ACC112 (cell line): ENCODE measurements around the gene MECR.
A peak's percentile ranks its signal among the peaks of the same experiment; 100 is the strongest.

Experiments used
- H2AFZ ChIP-seq: fragments of 200-600 bp; sonication (generic); one replicate; pipeline ENCODE4 v1.6.0; 2017; ENCODE audit warnings: antibody characterized with exemption, low read length; ENCODE audit not compliant: unreplicated experiment
- H3K27ac ChIP-seq: fragments of 200-600 bp; sonication (generic); 2 replicates; pipeline ENCODE4 v1.5.1; 2014; ENCODE audit warnings: low read depth, mild to moderate bottlenecking, antibody characterized with exemption, low read length, moderate library complexity
- H3K27me3 ChIP-seq: fragments of 200-600 bp; sonication (generic); 2 replicates; pipeline ENCODE4 v1.6.1; 2014; ENCODE audit warnings: mild to moderate bottlenecking, antibody characterized with exemption, low read length, moderate library complexity, mixed read lengths; ENCODE audit not compliant: insufficient read depth
- H3K36me3 ChIP-seq: fragments of 200-600 bp; sonication (generic); 2 replicates; pipeline ENCODE4 v1.6.1; 2016; ENCODE audit warnings: mild to moderate bottlenecking, antibody characterized with exemption, low read length, moderate library complexity, mixed read lengths; ENCODE audit not compliant: insufficient read depth
- H3K4me1 ChIP-seq: fragments of 200-600 bp; sonication (generic); one replicate; pipeline ENCODE4 v1.6.1; 2016; ENCODE audit warnings: low read length, mixed read lengths; ENCODE audit not compliant: insufficient read depth, unreplicated experiment, control insufficient read depth
- H3K4me3 ChIP-seq: fragments of 200-600 bp; sonication (generic); 2 replicates; pipeline ENCODE4 v1.5.1; 2014; ENCODE audit warnings: mild to moderate bottlenecking, low read depth, low read length
- H3K79me2 ChIP-seq: fragments of 200-600 bp; sonication (generic); one replicate; pipeline ENCODE4 v1.6.0; 2016; ENCODE audit warnings: low read length; ENCODE audit not compliant: control insufficient read depth, unreplicated experiment, insufficient read depth

MECR gene

DNA sequence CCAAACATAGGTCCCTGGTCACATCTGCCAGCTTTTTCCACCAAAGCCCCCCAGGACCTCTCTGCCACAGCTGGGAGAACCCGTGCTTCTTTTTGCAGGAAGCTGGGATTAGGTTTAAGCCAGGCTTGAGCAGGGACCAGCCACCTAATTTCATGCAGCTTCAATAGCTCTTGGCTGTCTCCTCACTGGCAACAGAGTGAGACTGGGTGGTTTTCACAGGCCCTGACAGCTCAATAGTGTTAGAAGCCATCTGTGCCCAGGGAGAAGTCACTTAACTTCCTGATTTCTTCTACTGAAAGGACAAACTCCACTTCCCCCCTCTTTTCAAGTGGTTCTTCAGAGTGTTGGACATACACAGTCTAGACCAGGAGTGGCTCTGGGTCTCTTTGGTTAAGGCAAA lies 28.7 kb downstream of the MECR start:
- Histone ChIP-seq H3K27ac (peak overlapping the region; percentile 46), H3K27me3 (no peaks in the 10 kb centered on the region), H3K4me1 (peaks cover 12% of the 10 kb centered on the region), H3K36me3 (0 out of 2 replicates have a peak, but pooled peaks cover 6% of the 10 kb centered on the region), H3K4me3 (no peak overlapping the region), H3K79me2 (no peaks in the 10 kb centered on the region), H2AFZ (no peak overlapping the region)

- H3K36me3 ChIP-seq: 0 out of 2 replicates have a peak, but pooled peaks cover 6% of the 10 kb centered on the region
- H3K4me3 ChIP-seq: no peak overlapping the region
- no peak overlapping the region for H3K27ac ChIP-seq
- H2AFZ ChIP-seq: no peak overlapping the region
- H3K27me3 ChIP-seq: no peaks in the 10 kb centered on the region
- H3K4me1 ChIP-seq: peaks cover 15% of the 10 kb centered on the region
- no peaks in the 10 kb centered on the region for H3K79me2 ChIP-seq
These were observed 29.1 kb downstream of the MECR start for GRCh38 chr1:29201595-29202051.

- Histone ChIP-seq H3K79me2 (no peaks in the 10 kb centered on the region), H3K36me3 (0 out of 2 replicates have a peak, but pooled peaks cover 6% of the 10 kb centered on the region), H3K4me1 (peaks cover 15% of the 10 kb centered on the region), H3K4me3 (no peak overlapping the region), H3K27ac (no peak overlapping the region), H2AFZ (no peak overlapping the region), H3K27me3 (no peaks in the 10 kb centered on the region)
These were observed 29.7 kb downstream of the MECR start for GRCh38 chr1:29200906-29201594.

- Histone ChIP-seq H2AFZ (no peak overlapping the region), H3K4me3 (no peak overlapping the region), H3K4me1 (peaks cover 15% of the 10 kb centered on the region), H3K27me3 (no peaks in the 10 kb centered on the region), H3K27ac (no peak overlapping the region), H3K36me3 (0 out of 2 replicates have a peak, but pooled peaks cover 6% of the 10 kb centered on the region), H3K79me2 (no peaks in the 10 kb centered on the region)
These were observed 32.7 kb downstream of the MECR start for GRCh38 chr1:29197993-29198392.

DNA sequence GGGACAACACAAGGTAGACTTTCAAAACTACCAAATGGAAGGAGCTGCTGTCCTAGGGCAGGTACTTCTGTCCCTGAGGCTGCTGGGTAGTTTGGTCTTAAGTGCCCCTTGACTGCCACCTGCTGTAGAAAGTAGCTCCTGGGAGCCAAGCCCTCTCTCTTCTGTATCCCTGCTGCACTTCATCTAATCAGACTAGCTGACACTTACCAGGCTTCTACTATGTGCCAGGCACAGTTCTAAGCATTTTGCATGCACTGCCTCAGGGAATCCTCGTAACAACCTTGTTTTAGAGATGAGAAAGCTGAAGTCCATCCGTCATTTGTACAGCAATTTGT lies 33.2 kb downstream of the MECR start:
- no peak overlapping the region for H3K4me3 ChIP-seq
- no peaks in the 10 kb centered on the region for H3K27me3 ChIP-seq
- H3K79me2 ChIP-seq: no peaks in the 10 kb centered on the region
- no peak overlapping the region for H2AFZ ChIP-seq
- 0 out of 2 replicates have a peak, but pooled peaks cover 6% of the 10 kb centered on the region for H3K36me3 ChIP-seq
- peaks cover 13% of the 10 kb centered on the region for H3K4me1 ChIP-seq
- H3K27ac ChIP-seq: peak overlapping the region; percentile 26; the same call in 1 of the 2 replicates

- H3K4me1 ChIP-seq: peaks cover 8% of the 10 kb centered on the region
- H3K4me3 ChIP-seq: no peak overlapping the region
- no peak overlapping the region for H2AFZ ChIP-seq
- no peaks in the 10 kb centered on the region for H3K27me3 ChIP-seq
- H3K36me3 ChIP-seq: 0 out of 2 replicates have a peak, but pooled peaks cover 6% of the 10 kb centered on the region
- no peaks in the 10 kb centered on the region for H3K79me2 ChIP-seq
- H3K27ac ChIP-seq: peak overlapping the region; percentile 26
These were observed 33.7 kb downstream of the MECR start for GRCh38 chr1:29196863-29197589.

DNA sequence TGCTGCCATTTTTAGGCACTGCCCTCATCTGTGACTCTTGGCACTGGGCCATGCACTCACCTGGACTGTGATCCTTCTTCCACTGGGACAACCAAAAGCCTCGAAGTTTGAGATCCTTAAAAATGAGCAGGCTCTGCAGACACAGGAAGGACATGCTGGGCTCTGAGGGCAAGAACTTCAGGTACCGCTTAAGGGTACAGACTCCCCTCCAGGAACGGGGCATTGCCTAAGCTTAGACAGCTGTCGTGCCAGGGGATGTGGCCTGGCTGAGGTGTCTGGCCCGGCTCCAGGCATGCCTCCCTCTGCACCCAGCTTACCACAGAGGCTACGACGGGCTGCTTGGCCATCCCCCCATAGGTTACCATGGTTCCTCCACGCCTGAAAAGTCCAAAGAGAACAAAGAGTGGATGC lies 34.8 kb downstream of the MECR start:
- Histone ChIP-seq H3K27ac (no peak overlapping the region), H3K36me3 (0 out of 2 replicates have a peak, but pooled peaks cover 6% of the 10 kb centered on the region), H3K4me3 (no peak overlapping the region), H3K79me2 (no peaks in the 10 kb centered on the region), H3K27me3 (no peaks in the 10 kb centered on the region), H2AFZ (no peak overlapping the region), H3K4me1 (peaks cover 6% of the 10 kb centered on the region)

- H3K27ac ChIP-seq: no peak overlapping the region
- H3K4me1 ChIP-seq: peaks cover 6% of the 10 kb centered on the region
- H3K79me2 ChIP-seq: no peaks in the 10 kb centered on the region
- H2AFZ ChIP-seq: no peak overlapping the region
- H3K4me3 ChIP-seq: no peak overlapping the region
- H3K36me3 ChIP-seq: no peaks in the 10 kb centered on the region
- H3K27me3 ChIP-seq: no peaks in the 10 kb centered on the region
These were observed 36.8 kb downstream of the MECR start for GRCh38 chr1:29193879-29194455.

- H3K79me2 ChIP-seq: no peaks in the 10 kb centered on the region
- H3K36me3 ChIP-seq: no peaks in the 10 kb centered on the region
- no peak overlapping the region for H2AFZ ChIP-seq
- no peak overlapping the region for H3K4me3 ChIP-seq
- H3K27me3 ChIP-seq: no peaks in the 10 kb centered on the region
- no peaks in the 10 kb centered on the region for H3K4me1 ChIP-seq
- no peak overlapping the region for H3K27ac ChIP-seq
These were observed 40.0 kb downstream of the MECR start for GRCh38 chr1:29190718-29191117.

DNA sequence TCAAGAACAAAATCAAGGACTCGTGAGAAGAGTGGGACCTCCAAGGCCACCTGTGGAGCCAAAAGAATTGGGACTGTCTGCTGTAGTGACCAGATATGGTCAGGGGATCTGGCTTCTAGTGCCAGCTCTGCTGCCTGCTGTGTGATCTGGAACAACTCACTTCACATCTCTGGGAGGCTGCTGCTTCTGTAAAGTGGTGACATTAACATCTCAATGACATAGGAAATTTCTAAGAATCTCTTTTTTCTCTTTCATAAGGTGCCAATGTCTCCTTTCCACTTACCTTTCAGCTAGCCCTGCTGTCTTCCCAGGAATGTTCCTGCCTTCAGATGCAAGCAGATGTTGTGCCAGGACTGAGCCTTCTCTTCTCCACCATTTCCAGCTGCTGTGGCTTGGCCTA lies 44.0 kb downstream of the MECR start:
- Histone ChIP-seq H3K27me3 (no peaks in the 10 kb centered on the region), H2AFZ (no peak overlapping the region), H3K79me2 (no peaks in the 10 kb centered on the region), H3K36me3 (no peaks in the 10 kb centered on the region), H3K27ac (no peak overlapping the region), H3K4me1 (peaks cover 14% of the 10 kb centered on the region), H3K4me3 (no peak overlapping the region)
